Right cardiac atrium (tissue), 5 donors: ENCODE data around the gene PDCD1. TPM values are rescaled to one million over a fixed set of nuclear protein-coding genes. Genes with fewer than 3 reads are reported as not detected.
A peak's percentile ranks its signal among the peaks of the same experiment; 100 is the strongest.
"Not testable (repeated sequence)": the region's sequence is repeated elsewhere in the genome, so short reads cannot be mapped to it uniquely, and the experiment has no call there.

ENCODE experiments used
- ATAC-seq, 2 donors: fragments of 200-7000 bp; cut with Tn5 transposase; one replicate each; pipeline versions ENCODE4 v1.8.0 to v1.9.1; 2020; ENCODE audit warnings: moderate library complexity in 2 of 2, mild to moderate bottlenecking in 1 of 2
- DNase-seq, 3 donors: peaks; one replicate each; pipeline ENCODE4 v3.0.0-alpha.2; 2020
- H3K27ac ChIP-seq: one replicate; pipeline ENCODE4 v1.5.1; 2013; ENCODE audit warnings: mild to moderate bottlenecking, low read length, control low read depth, moderate library complexity
- H3K27me3 ChIP-seq: one replicate; pipeline ENCODE4 v1.6.1; 2013; ENCODE audit not compliant: control insufficient read depth, insufficient read depth
- H3K4me1 ChIP-seq: one replicate; pipeline ENCODE4 v1.6.1; 2013; ENCODE audit warnings: low read length; ENCODE audit not compliant: control insufficient read depth, insufficient read depth
- H3K4me3 ChIP-seq: one replicate; pipeline ENCODE4 v1.5.1; 2013; ENCODE audit warnings: low read length, control low read depth
- H3K9me3 ChIP-seq: one replicate; pipeline ENCODE4 v1.6.1; 2013; ENCODE audit warnings: low read length; ENCODE audit not compliant: control insufficient read depth
- WGBS: extraction: QIAGEN DNeasy Blood & Tissue Kit; methylation state at CpG from one replicate; pipeline ENCODE4 v1.1.7; 2013; 5-methylcytosine and 5-hydroxymethylcytosine counted together
- intact Hi-C, 4 donors: fragments of 100-400 bp; cut with DNase I; formaldehyde crosslinking; loops; one replicate each; pipeline versions ENCODE4 v1.11.0 to v1.14.0; 2022 to 2023
- polyA plus RNA-seq: library from polyadenylated mRNA; stranded (reverse); fragments of 200-250 nt; gene quantifications from one replicate; pipeline ENCODE4 v1.2.3, GENCODE V29; 2013
- total RNA-seq, 4 donors: library from RNA; stranded (reverse); fragmentation: NEBNext Ultra II Directional; extraction: Animal tissue kit (Norgen Biotek cat#: 25700); gene quantifications; one replicate each; pipeline ENCODE4 v1.2.1, GENCODE V29; 2021
- donor health status: healthy with polysubstance abuse.
- donor health status: DM: no; HTN: yes; CAD: no.
- donor health status: DM: no; HTN: no; CAD: no.
- donor health status: DM: no; HTN: yes; CAD: no; lungs with severe emphysema.
- donor health status: DM: yes; HTN: yes; CAD: no.

Gene PDCD1
- total and polyA plus RNA-seq, 5 donors = 5.2 to 7.4 (median 5.5) TPM

DNA sequence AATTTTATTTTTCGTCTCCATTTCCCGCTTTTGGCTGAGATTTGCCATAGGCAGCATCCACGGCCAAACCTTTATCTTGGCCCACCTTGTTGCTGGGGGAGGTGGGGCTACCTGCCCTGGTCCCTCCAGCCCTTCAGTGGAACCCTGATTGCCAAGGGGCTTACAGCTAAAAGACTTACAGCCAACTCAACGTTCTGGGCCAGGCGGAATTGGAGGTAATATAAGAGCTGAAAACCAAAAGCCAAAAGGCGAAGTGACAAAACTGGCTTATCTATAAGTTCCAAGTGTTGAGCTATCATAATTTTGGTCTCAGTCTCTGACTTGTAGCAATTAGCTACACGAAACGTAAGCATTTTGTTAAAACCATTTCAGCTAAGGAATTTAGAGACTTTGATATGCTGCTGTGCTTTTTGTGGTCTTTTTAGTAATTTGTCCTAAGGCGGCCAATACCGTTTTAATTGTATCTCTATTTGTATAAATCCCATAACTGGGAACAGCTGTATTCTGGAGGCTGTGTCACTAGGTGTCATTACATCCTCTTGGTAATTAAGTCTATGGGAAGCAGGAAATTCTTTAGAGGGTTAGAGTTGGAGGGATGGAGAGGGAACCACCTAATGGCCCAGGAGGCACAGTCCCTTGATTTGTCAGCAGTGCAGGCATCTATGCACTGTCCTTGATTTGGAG, 24.0 kb downstream of the PDCD1 start:
- peak in 1 of 2 donors; percentile 23 for ATAC-seq
- 80% methylated on average over 10 of the region's 10 CpGs for WGBS
- no peak for DNase-seq

DNA sequence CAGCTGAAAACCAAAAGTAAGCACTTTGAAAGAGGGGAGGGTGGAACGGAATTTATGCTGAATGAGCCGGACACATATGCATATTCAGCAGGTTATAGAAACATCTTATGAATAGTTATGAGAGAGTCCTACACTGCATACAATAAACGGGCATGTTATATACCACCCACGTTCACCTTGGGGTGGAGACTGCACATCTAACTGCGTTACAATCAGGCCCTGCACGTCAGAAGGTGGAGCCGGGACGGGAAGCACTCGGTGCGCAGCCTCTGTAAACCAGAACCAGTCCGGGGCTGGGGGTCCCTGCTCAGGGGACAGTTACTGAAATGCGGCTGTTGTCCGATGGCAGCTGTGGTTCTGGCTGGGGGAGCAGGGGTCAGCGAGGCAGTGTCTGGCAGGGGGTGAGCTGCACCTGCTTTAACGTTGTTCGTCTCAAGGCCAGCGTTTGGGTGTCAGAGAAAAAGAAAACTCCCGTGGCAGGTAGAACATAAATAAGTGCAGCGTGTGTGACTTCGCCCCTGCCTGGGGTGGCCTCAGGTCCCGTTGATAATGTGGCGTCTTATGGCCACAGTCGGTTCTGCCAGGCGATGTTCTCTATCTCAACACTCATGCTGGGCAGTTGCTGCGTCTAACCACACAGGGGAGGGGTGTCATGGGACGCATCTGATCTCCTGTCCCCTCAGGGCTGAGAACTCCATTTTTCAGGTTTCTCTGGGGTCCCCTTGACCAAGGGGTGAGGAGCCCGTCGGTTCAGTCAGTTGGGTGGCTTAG, 24.8 kb downstream of the PDCD1 start:
- not testable (repeated sequence) for H3K4me1 ChIP-seq

More for the DNA sequence above, 24.0 kb downstream of the PDCD1 start:
- H3K27ac ChIP-seq = no peak overlapping the region
- H3K4me1 ChIP-seq = no peaks in the 10 kb centered on the region
- no peaks in the 10 kb centered on the region for H3K9me3 ChIP-seq
- H3K4me3 ChIP-seq = no peak overlapping the region
- intact Hi-C loops = no loop called here
- H3K27me3 ChIP-seq = no peaks in the 10 kb centered on the region

DNA sequence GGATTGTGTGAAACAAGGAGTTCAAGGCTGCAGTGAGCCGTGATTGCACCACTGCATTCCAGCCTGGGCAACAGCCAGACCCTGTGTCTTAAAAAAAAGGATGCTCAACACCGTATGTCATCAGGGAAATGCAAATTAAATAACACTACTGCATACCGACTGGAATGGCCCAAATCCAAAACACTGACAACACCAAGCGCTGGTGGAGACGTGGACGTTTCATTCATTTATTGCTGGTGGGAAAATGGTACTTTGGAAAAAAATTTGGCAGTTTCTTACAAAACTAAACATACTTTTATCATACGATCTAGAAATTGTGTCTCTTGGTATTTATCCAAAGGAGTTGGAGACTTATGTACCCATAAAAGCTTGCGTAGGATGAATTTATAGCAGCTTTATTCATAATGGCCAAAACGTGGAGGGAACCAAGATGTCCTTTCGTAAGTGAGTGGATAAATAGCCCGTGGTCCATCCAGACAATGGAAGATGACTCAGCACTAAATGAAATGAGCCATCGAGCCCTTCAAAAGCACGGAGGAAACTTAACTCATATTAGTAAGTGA, 25.5 kb downstream of the PDCD1 start:
- H3K27ac ChIP-seq = no peak overlapping the region
- H3K9me3 ChIP-seq = no peaks in the 10 kb centered on the region
- ATAC-seq (peak in 1 of 2 donors; percentile 46), DNase-seq (no peak)
- H3K27me3 ChIP-seq = no peaks in the 10 kb centered on the region
- WGBS = 26% methylated on average over 13 of the region's 13 CpGs
- no peak overlapping the region for H3K4me3 ChIP-seq
- intact Hi-C loops = no loop called here
- H3K4me1 ChIP-seq = no peaks in the 10 kb centered on the region

More for the DNA sequence above, 24.8 kb downstream of the PDCD1 start:
- H3K27me3 ChIP-seq, intact Hi-C loops, H3K9me3 ChIP-seq, DNase-seq, H3K27ac ChIP-seq, H3K4me3 ChIP-seq: not testable (repeated sequence)
- ATAC-seq = peak in 1 of 2 donors; percentile 31
- WGBS = 80% methylated on average over 28 of the region's 28 CpGs

DNA sequence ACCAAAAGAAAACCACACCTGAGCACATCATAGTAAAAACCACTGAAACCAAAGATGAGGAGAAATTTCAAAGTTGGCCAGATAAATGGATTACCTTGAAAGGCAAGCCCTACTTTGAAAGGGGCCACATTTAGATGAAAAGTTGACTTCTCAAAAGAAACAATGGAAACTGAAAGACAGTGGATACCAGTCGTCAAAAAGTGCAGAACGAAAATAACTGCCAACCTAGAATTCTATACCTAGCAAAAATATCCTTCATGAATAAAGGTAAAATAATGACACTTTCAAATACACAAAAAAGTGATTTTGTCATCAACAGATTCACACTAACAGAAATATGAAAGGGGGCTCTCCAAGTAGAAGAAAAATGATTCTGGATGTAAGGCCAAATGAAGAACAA, 31.3 kb downstream of the PDCD1 start:
- intact Hi-C loops = no loop called here
- H3K4me3 ChIP-seq = no peak overlapping the region
- H3K9me3 ChIP-seq = no peaks in the 10 kb centered on the region
- ATAC-seq (no peak), DNase-seq (no peak)
- no peak overlapping the region for H3K27ac ChIP-seq
- no peaks in the 10 kb centered on the region for H3K4me1 ChIP-seq
- H3K27me3 ChIP-seq = no peaks in the 10 kb centered on the region
- 79% methylated on average over 2 of the region's 2 CpGs for whole genome bisulfite sequencing

DNA sequence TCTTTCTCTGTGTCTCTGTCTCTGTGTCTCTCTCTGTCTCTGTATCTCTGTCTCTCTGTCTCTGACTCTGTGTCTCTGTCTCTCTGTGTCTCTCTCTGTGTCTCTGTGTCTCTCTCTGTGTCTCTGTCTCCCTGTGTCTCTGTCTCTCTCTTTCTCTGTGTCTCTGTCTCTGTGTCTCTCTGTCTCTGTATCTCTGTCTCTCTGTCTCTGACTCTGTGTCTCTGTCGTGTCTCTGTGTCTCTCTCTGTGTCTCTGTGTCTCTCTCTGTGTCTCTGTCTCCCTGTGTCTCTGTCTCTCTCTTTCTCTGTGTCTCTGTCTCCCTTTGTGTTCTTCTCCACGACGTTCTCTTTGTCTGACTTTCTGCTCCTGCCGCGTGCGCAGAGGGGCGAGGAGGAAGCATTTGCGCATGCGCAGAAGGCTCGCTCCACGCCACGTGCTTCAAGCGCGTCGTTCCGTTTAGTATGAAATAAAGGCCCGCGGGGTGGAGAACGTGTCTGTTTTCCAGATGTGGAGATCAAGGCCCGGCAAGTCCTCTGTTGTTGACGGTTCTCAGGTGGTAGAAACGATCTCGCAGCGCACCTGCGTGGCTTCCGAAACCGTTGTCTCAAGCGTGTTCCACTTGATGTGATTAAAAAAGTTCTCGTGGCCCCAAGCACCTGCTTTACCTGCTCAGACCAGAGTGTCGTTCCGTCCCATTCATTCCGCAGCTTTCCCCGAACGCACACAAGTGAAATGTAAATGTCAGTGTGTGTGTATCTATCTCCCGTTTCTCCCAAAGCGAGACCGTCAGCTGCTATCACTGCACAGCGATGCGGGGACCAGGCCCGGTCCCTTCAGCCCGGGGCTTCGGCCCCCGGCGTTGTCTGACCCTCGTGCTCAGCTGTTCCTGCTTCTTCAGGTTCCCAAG, 34.9 kb downstream of the PDCD1 start:
- H3K4me1 ChIP-seq, H3K27ac ChIP-seq, intact Hi-C loops, DNase-seq, H3K4me3 ChIP-seq, H3K27me3 ChIP-seq, H3K9me3 ChIP-seq, ATAC-seq: not testable (repeated sequence)
- 89% methylated on average over 45 of the region's 45 CpGs for WGBS

DNA sequence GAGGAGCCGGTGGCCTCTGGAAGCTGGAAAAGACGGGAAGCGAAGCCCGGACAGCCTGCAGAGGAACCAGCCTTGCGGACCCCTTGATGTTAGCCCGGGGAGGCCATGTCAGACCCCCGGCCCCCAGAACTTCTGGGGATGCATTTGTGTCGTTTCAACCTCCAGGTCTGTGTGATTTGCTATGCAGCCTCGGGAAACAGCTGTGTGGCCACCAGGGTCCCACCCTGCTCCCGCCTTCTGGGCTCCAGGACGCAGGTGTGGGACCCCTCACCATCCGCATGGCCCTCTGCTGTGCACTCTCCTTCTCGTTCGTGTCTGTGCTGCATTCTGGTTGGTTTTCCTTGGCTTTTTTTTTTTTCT, 36.5 kb downstream of the PDCD1 start:
- no peak overlapping the region for H3K27ac ChIP-seq
- 71% methylated on average over 14 of the region's 14 CpGs for WGBS
- no peaks in the 10 kb centered on the region for H3K27me3 ChIP-seq
- H3K4me1 ChIP-seq = no peaks in the 10 kb centered on the region
- intact Hi-C loops = no loop called here
- H3K4me3 ChIP-seq = no peak overlapping the region
- H3K9me3 ChIP-seq = no peaks in the 10 kb centered on the region
- no peak for ATAC-seq
- no peak for DNase-seq

DNA sequence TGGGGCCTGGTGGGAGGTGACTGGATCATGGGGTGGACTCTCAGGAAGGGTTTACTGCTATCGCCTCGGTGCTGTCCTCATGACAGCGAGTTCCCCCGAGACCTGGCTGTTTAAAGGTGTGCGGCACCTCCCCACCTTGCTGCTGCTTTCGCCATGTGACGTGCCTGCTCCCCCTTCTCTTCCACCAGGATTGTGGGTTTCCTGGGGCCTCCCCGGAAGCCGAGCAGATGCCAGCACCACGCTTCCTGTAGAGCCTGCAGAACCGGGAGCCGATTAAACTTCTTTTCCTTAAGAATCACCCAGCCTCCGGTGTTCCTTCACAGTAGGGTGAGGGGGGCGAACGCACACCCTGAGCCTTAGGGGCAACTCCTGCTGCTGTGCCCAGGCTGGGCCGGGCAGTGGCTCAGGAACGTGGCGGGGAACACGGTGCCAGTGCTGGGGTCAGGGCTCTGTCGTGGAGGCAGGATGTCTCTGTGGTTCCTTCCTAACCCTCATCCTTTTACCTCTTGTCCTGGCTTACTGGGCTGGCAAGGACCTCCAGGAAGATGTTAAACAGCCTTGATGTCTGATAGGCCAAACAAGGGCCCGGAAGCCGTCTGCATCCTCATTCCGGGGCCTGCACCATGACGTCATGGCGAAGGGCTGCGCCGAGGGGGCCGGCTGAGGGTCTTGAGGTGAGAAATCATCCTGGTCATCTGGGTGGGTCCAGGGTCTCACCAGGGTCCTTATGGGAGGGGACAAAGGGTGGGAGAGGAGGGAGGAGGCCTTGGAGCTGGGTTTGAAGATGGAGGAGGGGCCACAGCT, 37.0 kb downstream of the PDCD1 start:
- ATAC-seq = peak in 1 of 2 donors; percentile 43
- DNase-seq = peak in 1 of 3 donors; percentile 11
- Histone ChIP-seq H3K4me1 (no peaks in the 10 kb centered on the region), H3K27ac (no peak overlapping the region), H3K27me3 (no peaks in the 10 kb centered on the region), H3K9me3 (no peaks in the 10 kb centered on the region), H3K4me3 (no peak overlapping the region)
- WGBS = 62% methylated on average over 28 of the region's 28 CpGs
- intact Hi-C loops = no loop called here

DNA sequence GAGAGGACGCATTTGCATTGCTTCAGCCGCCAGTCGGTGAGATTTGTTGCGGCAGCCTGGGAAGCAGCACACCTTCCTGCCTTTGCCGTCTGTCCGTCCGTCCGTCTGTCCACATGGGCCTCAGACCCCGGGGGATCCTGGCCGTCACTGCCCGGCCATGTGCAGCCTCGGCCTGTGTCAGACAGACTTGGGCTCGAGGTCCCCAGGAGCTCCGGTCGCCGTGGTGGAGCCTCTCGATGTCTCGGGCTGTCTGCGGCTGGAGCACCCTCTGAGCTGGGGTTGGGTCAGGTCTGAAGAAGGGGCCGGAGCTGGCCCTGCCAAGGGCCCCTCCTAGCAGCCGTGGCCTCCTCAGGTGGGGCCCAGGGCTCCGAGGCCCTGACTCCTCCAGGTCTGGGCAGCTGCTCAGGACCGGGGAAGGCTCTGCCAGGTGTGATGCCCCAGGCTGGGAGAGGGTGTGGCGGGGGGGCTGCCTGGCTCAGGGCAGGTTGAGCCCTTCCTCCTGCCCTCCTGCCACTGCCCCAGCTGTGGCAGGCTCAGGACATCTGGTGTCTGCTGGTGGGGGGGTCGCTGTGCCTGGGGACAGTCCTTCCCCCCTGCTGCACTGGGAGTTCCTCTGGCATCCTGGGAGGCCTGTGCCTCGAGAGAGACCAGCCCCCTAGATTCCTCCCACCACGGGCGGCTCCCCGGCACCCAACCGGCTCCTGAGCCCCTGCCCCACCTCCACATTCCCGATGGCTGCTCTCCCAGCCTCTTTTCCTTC, 37.9 kb downstream of the PDCD1 start:
- WGBS = 83% methylated on average over 31 of the region's 31 CpGs
- Histone ChIP-seq H3K27me3 (no peaks in the 10 kb centered on the region), H3K4me1 (no peaks in the 10 kb centered on the region), H3K4me3 (no peak overlapping the region), H3K27ac (no peak overlapping the region), H3K9me3 (no peaks in the 10 kb centered on the region)
- intact Hi-C loops = no loop called here
- DNase-seq (peak in 1 of 3 donors; percentile 13), ATAC-seq (peak in 1 of 2 donors; percentile 8)

DNA sequence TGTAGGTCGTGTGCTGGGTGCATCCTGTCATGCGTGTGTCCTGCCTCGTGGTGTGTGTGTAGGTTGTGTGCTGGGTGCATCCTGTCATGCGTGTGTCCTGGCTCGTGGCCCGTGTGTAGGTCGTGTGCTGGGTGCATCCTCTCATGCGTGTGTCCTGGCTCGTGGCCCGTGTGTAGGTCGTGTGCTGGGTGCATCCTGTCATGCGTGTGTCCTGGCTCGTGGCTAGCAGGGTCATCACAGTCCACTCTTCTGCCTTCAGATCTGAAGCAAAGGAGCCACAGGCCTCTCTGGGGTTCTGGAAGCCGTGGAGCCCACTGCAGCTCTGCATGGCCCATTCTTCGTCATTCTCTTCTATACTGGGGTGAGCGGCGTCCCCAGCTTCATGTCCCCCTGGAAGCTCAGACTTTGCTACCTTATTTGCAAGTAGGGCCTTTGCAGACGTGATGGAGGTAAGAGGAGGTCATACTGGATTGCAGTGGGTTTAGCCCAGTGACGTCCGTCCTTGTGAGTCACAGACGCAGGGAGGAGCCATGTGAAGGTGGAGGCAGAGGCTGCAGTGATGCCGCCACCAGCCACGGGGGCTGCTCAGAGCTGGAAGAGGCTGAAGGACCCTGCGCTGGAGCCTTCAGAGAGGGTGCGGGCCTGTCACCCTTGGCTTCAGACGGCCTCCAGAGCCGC, 38.6 kb downstream of the PDCD1 start:
- intact Hi-C loops, ATAC-seq, H3K27ac ChIP-seq, H3K4me1 ChIP-seq, H3K27me3 ChIP-seq, H3K4me3 ChIP-seq, H3K9me3 ChIP-seq: not testable (repeated sequence)
- 83% methylated on average over 27 of the region's 27 CpGs for WGBS
- peak in 2 of 3 donors; percentile 14 to 60 for DNase-seq
